GM23248 (cell line): ENCODE results near the gene XYLT2. TPM values are rescaled to one million over a fixed set of nuclear protein-coding genes. Genes with fewer than 3 reads are reported as not detected.
"Not testable (repeated sequence)": the region's sequence is repeated elsewhere in the genome, so short reads cannot be mapped to it uniquely, and the experiment has no call there.

Experiments
- DNase-seq: peaks from one replicate; pipeline ENCODE4 v3.0.0-alpha.2; 2015
- H2AFZ ChIP-seq: fragments of 200-600 bp; sonication (generic); 2 replicates; pipeline ENCODE4 v1.6.1; 2016; ENCODE audit warnings: antibody characterized with exemption
- H3F3A ChIP-seq: fragments of 200-600 bp; sonication (generic); 2 replicates; pipeline ENCODE4 v1.6.1; 2016; ENCODE audit warnings: mild to moderate bottlenecking, antibody characterized with exemption, mixed run types; ENCODE audit not compliant: insufficient read depth
- H3K27ac ChIP-seq: fragments of 200-600 bp; sonication (generic); 2 replicates; pipeline ENCODE4 v1.5.1; 2016; ENCODE audit warnings: mild to moderate bottlenecking
- H3K27me3 ChIP-seq: fragments of 200-600 bp; sonication (generic); replicated peaks from 2 replicates; pipeline ENCODE4 v1.6.1; 2016; ENCODE audit warnings: mild to moderate bottlenecking; ENCODE audit not compliant: insufficient read depth
- H3K36me3 ChIP-seq: fragments of 200-600 bp; sonication (generic); 2 replicates; pipeline ENCODE4 v1.6.1; 2016; ENCODE audit warnings: low read depth, mild to moderate bottlenecking
- H3K4me1 ChIP-seq: fragments of 200-600 bp; sonication (generic); 2 replicates; pipeline ENCODE4 v1.6.1; 2016; ENCODE audit warnings: mild to moderate bottlenecking; ENCODE audit not compliant: insufficient read depth
- H3K4me2 ChIP-seq: fragments of 200-600 bp; sonication (generic); one replicate; pipeline ENCODE4 v1.6.1; 2016; ENCODE audit warnings: mild to moderate bottlenecking; ENCODE audit not compliant: unreplicated experiment
- H3K4me3 ChIP-seq: fragments of 200-600 bp; sonication (generic); 2 replicates; pipeline ENCODE4 v1.5.1; 2016; ENCODE audit warnings: mild to moderate bottlenecking
- H3K79me2 ChIP-seq: fragments of 200-600 bp; sonication (generic); 2 replicates; pipeline ENCODE4 v1.6.1; 2016; ENCODE audit warnings: mild to moderate bottlenecking; ENCODE audit not compliant: insufficient read depth
- H3K9ac ChIP-seq: fragments of 200-600 bp; sonication (generic); 2 replicates; pipeline ENCODE4 v1.6.1; 2016; ENCODE audit warnings: mild to moderate bottlenecking
- H3K9me2 ChIP-seq: fragments of 200-600 bp; sonication (generic); 2 replicates; pipeline ENCODE4 v1.6.1; 2016; ENCODE audit warnings: mixed run types, mild to moderate bottlenecking, moderate library complexity; ENCODE audit not compliant: insufficient read depth
- H3K9me3 ChIP-seq: fragments of 200-600 bp; sonication (generic); one replicate; pipeline ENCODE4 v1.6.1; 2017; ENCODE audit warnings: low read depth
- H4K20me1 ChIP-seq: fragments of 200-600 bp; sonication (generic); 2 replicates; pipeline ENCODE4 v1.6.0; 2016; ENCODE audit not compliant: insufficient read depth
- EZH2 ChIP-seq: fragments of 200-600 bp; sonication (generic); IDR thresholded peaks from 2 replicates; pipeline ENCODE4 v1.6.1; 2018; ENCODE audit warnings: antibody characterized with exemption, mild to moderate bottlenecking; ENCODE audit not compliant: insufficient read depth, poor library complexity, severe bottlenecking
- EZH2phosphoT487 ChIP-seq: fragments of 200-600 bp; sonication (generic); IDR thresholded peaks from 2 replicates; pipeline ENCODE4 v1.6.1; 2018; ENCODE audit warnings: antibody characterized with exemption, moderate library complexity, mild to moderate bottlenecking, low read depth; ENCODE audit not compliant: insufficient read depth
- WGBS, 2 experiments: methylation state at CpG; one replicate each; pipeline ENCODE4 v1.1.6; 2015 to 2017; ENCODE audit warnings: low lambda C conversion rate in 2 of 2, low coverage in 1 of 2; ENCODE audit errors: missing lambda C conversion rate in 2 of 2; 5-methylcytosine and 5-hydroxymethylcytosine counted together
- in situ Hi-C: fragments of 300-500 bp; cut with MboI; formaldehyde crosslinking; loops from 2 replicates; pipeline ENCODE4 v1.15.0; 2020
- polyA plus RNA-seq: library from polyadenylated mRNA; unstranded; fragments of >200 nt; fragmentation: Nextera tagmentation; extraction: Ambion mirVana; gene quantifications from 2 replicates; pipeline ENCODE4 v1.2.1, GENCODE V29; 2016
- total RNA-seq: library from RNA; depleted of rRNA; stranded (reverse); fragments of >200 nt; shearing (Covaris generic); gene quantifications from 2 replicates; pipeline ENCODE4 v1.2.3, GENCODE V29; 2014

The XYLT2 gene
- total and polyA plus RNA-seq, 2 experiments from 2014 or later = 25.3 to 43.6 TPM

GRCh38 chr17:50397111-50397918 is 51.4 kb downstream of the XYLT2 start, which contains the start of gene LRRC59:
Gene LRRC59 (minus strand): TSS chr17:50397523. CDS start chr17:50397317, 206 bp downstream.
- H3K4me1 ChIP-seq = peaks cover 18% of the 10 kb centered on the region
- TF ChIP-seq EZH2 = no peak
- TF ChIP-seq EZH2phosphoT487 = no peak

DNA sequence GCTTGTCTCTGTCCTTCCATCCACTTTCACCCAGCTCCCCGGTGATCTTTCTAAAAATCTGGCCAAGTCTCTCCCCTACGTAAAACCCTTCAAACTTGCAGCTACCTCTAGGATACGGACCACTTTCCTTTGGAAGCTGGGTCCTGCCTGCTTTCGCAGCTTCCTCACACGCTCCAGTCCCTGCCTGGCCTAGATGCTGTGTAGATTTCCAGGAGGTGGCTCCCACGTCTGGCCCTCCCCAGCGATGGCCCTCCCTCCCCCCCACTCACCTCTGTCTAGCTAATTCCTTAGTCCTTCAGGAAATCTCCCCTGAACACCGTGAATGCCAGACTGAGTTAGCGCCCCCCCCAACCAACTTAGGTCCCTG is 52.0 kb downstream of the XYLT2 start:
- WGBS, 2 experiments = 36 to 41% methylated on average over 9 of the region's 9 CpGs
- peak overlapping the region; percentile 50 for H3K4me2 ChIP-seq
- no peak for DNase-seq
- peaks cover 18% of the 10 kb centered on the region for H3K4me1 ChIP-seq
- H3K27ac ChIP-seq = no peak overlapping the region
- H3K27me3 ChIP-seq = no peaks in the 10 kb centered on the region
- peaks cover 20% of the 10 kb centered on the region for H3K36me3 ChIP-seq
- H3K9me2 ChIP-seq = no peaks in the 10 kb centered on the region
- peaks cover 44% of the 10 kb centered on the region for H3K79me2 ChIP-seq
- 0 out of 2 replicates have a peak overlapping the region, but pooled peaks have one; percentile 96 for H3K4me3 ChIP-seq
- peaks cover 7% of the 10 kb centered on the region; the same call in 1 of the 2 replicates for H4K20me1 ChIP-seq
- no peaks in the 10 kb centered on the region for H3K9me3 ChIP-seq
- peak overlapping the region; percentile 100 for H3K9ac ChIP-seq
- peak overlapping the region; percentile 85 for H2AFZ ChIP-seq
- 0 out of 2 replicates have a peak, but pooled peaks cover 9% of the 10 kb centered on the region for H3F3A ChIP-seq
- in situ Hi-C loops = no loop called here
- TF ChIP-seq EZH2phosphoT487 (no peak), EZH2 (no peak)

More at GRCh38 chr17:50397111-50397918, 51.4 kb downstream of the XYLT2 start, which contains the start of gene LRRC59:
- peak within 1 kb of the TSS; percentile 85 for H2AFZ ChIP-seq
- H3K4me2 ChIP-seq = peak within 1 kb of the TSS; percentile 96
- H4K20me1 ChIP-seq = peaks cover 7% of the 10 kb centered on the region; the same call in 1 of the 2 replicates
- 1% methylated on average over 55 to 64 of the region's 70 CpGs for WGBS, 2 experiments
- H3K79me2 ChIP-seq = peaks cover 50% of the 10 kb centered on the region
- peaks cover 26% of the 10 kb centered on the region for H3K36me3 ChIP-seq
- in situ Hi-C loops = no loop called here
- peak within 1 kb of the TSS; percentile 100 for H3K9ac ChIP-seq
- H3K9me3 ChIP-seq = no peaks in the 10 kb centered on the region
- H3K4me3 ChIP-seq = peak within 1 kb of the TSS; percentile 96
- peak within 1 kb of the TSS; percentile 96 for H3K27ac ChIP-seq
- peak; percentile 92 for DNase-seq
- H3F3A ChIP-seq = 0 out of 2 replicates have a peak, but pooled peaks cover 9% of the 10 kb centered on the region
- no peaks in the 10 kb centered on the region for H3K9me2 ChIP-seq
- H3K27me3 ChIP-seq = no peaks in the 10 kb centered on the region

DNA sequence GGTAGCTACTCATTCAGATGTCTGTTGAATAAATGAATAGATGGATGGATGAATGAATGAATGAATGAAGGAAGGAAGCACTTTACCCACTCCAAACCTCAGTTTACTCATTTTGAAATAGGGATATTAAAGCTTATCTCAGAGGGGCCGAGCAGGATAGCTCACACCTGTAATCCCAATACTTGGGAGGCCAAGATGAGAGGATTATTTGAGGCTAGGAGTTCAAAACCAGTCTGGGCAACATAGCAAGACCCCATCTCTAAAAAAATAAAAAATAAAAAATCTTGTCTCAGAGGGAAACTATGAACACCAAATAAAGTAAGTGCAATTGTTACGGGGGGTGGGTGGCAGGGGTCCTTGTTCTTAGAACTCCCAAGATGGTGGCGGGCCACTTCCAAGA is 52.7 kb downstream of the XYLT2 start:
- H4K20me1 ChIP-seq, H3K9ac ChIP-seq, H3K4me2 ChIP-seq, H3K9me3 ChIP-seq, H3K27me3 ChIP-seq, H2AFZ ChIP-seq, H3K9me2 ChIP-seq, H3F3A ChIP-seq, in situ Hi-C loops, DNase-seq, H3K27ac ChIP-seq, H3K4me3 ChIP-seq: not testable (repeated sequence)
- 69 to 78% methylated on average over 3 of the region's 3 CpGs for WGBS, 2 experiments
- Histone ChIP-seq H3K4me1 (peaks cover 18% of the 10 kb centered on the region), H3K36me3 (peaks cover 13% of the 10 kb centered on the region), H3K79me2 (peaks cover 37% of the 10 kb centered on the region)

GRCh38 chr17:50399591-50399990 is 53.7 kb downstream of the XYLT2 start:
- Histone ChIP-seq H3K4me1 (peaks cover 15% of the 10 kb centered on the region), H3K79me2 (peaks cover 27% of the 10 kb centered on the region)
- H3K4me3 ChIP-seq, H3F3A ChIP-seq, H3K27me3 ChIP-seq, H3K4me2 ChIP-seq, DNase-seq, in situ Hi-C loops, H3K36me3 ChIP-seq, H3K9ac ChIP-seq, H3K9me3 ChIP-seq, H4K20me1 ChIP-seq, H2AFZ ChIP-seq, H3K27ac ChIP-seq, H3K9me2 ChIP-seq: not testable (repeated sequence)
- 79 to 84% methylated on average over 8 of the region's 8 CpGs for WGBS, 2 experiments

DNA sequence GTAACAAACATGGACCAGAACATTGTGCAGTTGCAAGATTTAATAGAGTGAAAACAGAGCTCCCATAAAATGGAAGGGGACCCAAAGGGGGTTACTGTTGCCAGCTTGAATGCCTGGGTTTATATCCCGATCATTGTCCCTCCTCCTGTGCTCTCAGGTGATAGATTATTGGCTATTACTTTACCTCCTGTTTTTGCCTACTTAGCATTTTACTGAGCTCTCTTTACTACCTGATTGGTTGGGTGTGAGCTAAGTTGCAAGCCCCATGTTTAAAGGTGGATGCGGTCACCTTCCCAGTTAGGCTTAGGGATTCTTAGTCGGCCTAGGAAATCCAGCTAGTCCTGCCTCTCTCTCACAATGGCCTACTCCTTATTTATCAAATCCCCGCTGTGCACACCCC is 59.4 kb downstream of the XYLT2 start:
- H3K4me3 ChIP-seq, H3F3A ChIP-seq, H3K4me1 ChIP-seq, H3K79me2 ChIP-seq, in situ Hi-C loops, H3K9me3 ChIP-seq, H3K27me3 ChIP-seq, H3K36me3 ChIP-seq, H3K27ac ChIP-seq, H3K9me2 ChIP-seq, H3K9ac ChIP-seq, H4K20me1 ChIP-seq, DNase-seq, H2AFZ ChIP-seq, H3K4me2 ChIP-seq: not testable (repeated sequence)
- 53 to 55% methylated on average over 4 of the region's 4 CpGs for WGBS, 2 experiments
